Mucosa of gallbladder (tissue), 1 donor: ENCODE measurements around the gene ANGEL2. TPM values are rescaled to one million over a fixed set of nuclear protein-coding genes. Genes with fewer than 3 reads are reported as not detected.
"Not testable (repeated sequence)": the region's sequence is repeated elsewhere in the genome, so short reads cannot be mapped to it uniquely, and the experiment has no call there.

Source experiments
- DNase-seq: peaks from one replicate; pipeline ENCODE4 v3.0.0-alpha.2; 2020; ENCODE audit warnings: low spot score
- total RNA-seq: library from RNA; stranded (reverse); gene quantifications from one replicate; pipeline ENCODE4 v1.2.1, GENCODE V29; 2021
- donor health status: DM: no; HTN: no; CAD: no.

ANGEL2 gene
- total RNA-seq, 1 donor from 2014 or later = 30.0 TPM

- no peak for DNase-seq
Observed at GRCh38 chr1:213017447-213018273, 2.0 kb upstream of the ANGEL2 start.

DNA sequence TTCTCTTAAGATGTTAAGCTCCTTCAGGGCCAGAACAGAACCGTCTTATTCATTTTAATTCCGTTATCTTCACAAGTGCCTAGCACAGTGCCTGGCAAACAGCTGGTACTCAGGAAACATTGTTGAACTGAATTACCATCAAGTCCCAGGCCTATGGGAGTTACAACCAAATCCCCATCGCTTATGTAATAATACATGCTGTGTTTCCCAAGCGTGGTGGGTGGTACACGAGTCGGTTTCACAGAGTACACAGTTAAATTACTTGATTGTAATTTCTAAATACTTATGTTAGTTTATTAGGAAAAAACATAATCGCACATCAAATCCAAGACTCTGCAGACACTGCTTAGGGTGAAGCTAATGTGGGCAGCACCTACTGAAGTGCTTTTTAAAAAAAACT is 1.0 kb downstream of the ANGEL2 start:
- DNase-seq = no peak

GRCh38 chr1:213008564-213008963 is 7.1 kb downstream of the ANGEL2 start:
- DNase-seq = no peak

- DNase-seq = no peak
Observed at GRCh38 chr1:213003256-213003655, 12.4 kb downstream of the ANGEL2 start.

- DNase-seq = no peak
Observed at GRCh38 chr1:212994926-212995325, 20.7 kb downstream of the ANGEL2 start.

DNA sequence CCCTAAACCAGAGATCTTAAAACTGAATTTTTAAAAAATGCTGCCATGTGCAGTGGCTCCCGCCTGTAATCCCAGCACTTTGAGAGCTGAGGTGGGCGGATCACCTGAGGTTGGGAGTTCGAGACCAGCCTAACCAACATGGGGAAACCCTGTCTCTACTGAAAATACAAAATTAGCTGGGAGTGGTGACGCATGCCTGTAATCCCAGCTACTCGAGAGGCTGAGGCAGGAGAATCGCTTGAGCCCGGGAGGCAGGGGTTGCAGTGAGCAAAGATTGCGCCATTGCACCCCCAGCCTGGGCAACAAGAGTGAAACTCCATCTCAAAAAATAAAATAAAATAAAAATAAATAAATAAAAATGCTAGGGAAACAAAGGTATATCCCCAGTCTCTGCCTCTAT is 21.7 kb downstream of the ANGEL2 start:
- DNase-seq = not testable (repeated sequence)

DNA sequence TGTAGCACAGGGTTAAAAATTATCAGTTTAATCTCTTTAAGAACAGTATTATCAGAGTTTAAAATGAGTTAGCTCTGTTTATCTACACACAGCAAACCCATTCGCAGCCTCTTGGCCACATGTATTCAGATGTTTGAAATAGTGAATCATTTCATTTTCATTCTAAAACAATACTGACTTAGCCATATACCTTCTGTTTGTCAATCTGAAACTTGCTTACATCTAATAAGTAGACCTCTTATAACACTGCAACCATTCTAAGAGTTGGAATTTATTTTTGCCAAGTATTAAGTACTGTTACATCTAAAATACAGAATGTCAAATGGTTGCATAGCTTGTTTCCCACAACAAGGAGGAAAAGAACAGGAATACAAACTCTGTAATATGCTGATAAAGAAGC is 25.4 kb downstream of the ANGEL2 start:
- DNase-seq = no peak

GRCh38 chr1:212987702-212988322 is 27.9 kb downstream of the ANGEL2 start:
- DNase-seq = no peak

GRCh38 chr1:212986551-212986950 is 29.1 kb downstream of the ANGEL2 start:
- no peak for DNase-seq

DNA sequence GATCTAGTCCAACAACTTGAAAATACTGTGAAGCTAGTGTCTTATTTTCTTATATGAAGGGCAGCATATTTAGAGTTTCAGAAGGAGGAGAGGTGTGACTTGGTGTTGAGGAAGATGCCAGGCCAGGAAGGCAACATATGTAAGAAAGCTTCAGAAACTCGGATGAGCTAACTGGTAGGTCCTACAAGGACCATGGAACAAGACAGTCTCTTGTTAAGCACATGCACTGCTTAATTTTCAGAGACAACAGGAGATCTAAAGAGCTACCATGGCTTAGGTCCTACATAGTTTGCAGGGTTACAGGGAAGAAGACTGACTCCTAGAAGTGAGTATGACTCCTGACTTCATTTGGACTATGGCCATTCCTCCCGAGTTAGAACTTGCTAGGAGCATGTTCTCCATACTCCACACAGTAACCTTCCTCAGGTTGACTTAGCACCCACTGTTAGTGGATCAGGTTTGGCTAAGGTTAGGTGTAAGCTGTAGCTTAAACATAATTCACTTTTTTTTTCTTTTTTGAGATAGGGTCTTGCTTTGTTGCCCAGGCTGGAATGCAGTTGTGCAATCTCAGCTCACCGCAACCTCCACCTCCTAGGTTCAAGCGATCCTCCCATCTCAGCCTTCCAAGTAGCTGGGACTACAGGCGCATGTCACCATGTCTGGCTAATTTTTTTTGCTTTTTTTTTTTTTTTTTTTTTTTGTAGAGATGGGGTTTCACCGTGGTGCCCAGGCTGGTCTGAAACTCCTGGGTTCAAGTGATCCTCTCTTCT is 31.0 kb downstream of the ANGEL2 start:
- no peak for DNase-seq

GRCh38 chr1:212983482-212983881 is 32.2 kb downstream of the ANGEL2 start:
- DNase-seq = no peak

- no peak for DNase-seq
Observed at GRCh38 chr1:212982430-212983152, 33.1 kb downstream of the ANGEL2 start.

GRCh38 chr1:212981571-212982328 is 33.9 kb downstream of the ANGEL2 start:
- no peak for DNase-seq

DNA sequence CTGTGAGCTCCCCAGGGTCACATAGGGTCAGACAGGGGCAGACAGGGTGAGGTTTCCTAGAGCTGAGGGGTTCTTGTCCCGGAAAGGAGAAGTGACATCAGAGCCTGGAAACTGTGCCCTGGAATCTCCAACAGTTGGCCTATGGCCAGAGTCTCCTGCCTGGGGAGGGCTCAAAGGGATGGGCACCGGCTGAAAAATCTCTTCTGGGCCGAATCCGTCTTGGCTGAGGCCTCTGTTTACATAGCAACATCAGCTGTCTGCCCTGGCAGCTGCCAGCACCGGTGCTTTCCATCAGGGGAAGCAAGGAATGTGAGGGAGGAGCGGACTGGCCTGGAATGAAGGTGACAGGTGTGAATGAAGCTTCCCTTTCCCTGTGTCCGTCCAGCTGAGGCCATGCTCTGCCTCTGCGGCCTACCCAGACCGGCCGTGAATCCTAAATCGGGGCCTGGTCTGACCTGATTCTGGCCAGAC is 34.6 kb downstream of the ANGEL2 start:
- peak; percentile 74 for DNase-seq

DNA sequence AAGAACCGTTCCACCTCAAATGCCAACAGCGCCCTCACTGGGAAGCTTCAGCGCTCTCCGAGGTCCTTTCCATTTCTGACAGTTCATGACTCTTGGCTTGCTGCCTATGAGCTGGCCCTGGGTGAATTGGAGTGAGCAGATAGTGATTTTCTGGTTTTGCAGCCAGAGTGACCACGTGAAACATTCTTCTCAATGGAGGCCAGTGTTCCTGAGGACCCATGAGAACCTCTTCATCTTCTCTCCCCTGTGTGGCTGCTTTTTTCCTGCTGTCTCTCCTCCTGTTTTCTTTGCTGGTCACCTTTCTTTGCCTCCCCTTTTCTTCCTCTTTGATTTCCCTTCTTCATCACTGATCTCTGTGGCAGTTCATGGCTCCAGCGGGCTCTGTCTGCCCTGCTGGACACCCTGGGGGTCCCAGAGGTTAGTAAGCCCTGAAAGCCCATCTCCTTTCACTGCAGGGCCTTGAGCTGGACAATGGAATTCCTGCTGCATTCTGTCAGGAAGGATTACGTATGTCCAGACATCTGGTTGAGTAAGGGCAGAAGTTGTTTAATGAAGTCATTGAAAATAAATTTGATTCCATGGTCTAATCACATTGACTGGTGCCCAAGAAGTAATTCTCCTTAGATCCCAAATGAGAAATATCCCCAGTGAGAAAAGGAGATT is 35.4 kb downstream of the ANGEL2 start:
- DNase-seq = no peak

- no peak for DNase-seq
Observed at GRCh38 chr1:212979340-212980122, 36.1 kb downstream of the ANGEL2 start.

DNA sequence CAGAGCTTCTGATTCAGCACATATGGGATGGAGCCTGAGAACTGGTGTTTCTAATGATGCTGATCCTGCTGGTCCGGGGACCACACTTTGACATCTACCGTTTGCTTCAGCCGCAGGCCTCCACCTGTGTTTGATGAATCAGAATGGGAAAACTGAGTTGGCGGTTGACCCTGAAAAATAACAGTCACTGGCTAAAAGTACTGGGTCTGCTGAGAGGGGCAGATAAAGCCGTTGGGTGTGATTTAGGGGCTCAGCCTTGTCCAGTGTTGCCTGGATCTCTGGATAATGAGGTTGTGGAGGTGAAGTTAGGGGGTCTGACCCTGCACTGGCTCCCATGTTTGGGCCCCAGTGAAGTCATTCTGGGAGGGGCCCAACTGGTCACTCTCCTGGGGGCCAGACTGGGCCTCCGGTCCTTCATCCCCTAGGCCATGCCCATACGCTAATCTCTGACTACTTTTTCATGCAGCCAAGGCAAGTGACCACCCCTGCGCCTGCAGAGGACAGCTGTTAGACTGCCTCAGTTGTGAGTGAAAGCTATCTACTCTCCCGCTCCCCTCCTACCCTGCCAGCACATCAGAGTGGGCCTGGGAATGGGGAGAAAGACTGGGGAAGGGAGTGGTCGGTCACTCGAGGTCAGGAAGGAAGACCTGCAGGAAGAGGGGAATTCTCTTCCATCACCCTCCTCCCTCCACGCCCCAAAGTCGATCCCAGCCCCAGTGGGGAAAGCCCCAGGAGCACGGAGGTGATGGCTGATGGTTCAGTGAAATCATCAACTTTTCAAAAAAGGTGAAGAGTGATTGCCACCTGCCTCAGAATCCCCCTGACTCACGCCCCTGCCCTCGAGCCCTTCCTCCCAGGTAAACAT is 37.7 kb downstream of the ANGEL2 start:
- DNase-seq = no peak

GRCh38 chr1:212976586-212976985 is 39.1 kb downstream of the ANGEL2 start:
- DNase-seq = no peak
